GM19468 (cell line): ENCODE measurements around the gene OPHN1.
"Not testable (repeated sequence)": the region's sequence is repeated elsewhere in the genome, so short reads cannot be mapped to it uniquely, and the experiment has no call there.

ENCODE experiments used
- ATAC-seq: cut with Tn5 transposase; IDR thresholded peaks from one replicate; pipeline ENCODE4 v1.9.1; 2021; ENCODE audit warnings: mild to moderate bottlenecking, moderate library complexity, moderate number of reproducible peaks; ENCODE audit not compliant: unreplicated experiment; ENCODE audit errors: extremely low read depth

The OPHN1 gene

GRCh38 chrX:68369559-68369958, 63.7 kb downstream of the OPHN1 start:
- no peak for ATAC-seq

- no peak for ATAC-seq
These were observed 68.0 kb downstream of the OPHN1 start for GRCh38 chrX:68365341-68365740.

DNA sequence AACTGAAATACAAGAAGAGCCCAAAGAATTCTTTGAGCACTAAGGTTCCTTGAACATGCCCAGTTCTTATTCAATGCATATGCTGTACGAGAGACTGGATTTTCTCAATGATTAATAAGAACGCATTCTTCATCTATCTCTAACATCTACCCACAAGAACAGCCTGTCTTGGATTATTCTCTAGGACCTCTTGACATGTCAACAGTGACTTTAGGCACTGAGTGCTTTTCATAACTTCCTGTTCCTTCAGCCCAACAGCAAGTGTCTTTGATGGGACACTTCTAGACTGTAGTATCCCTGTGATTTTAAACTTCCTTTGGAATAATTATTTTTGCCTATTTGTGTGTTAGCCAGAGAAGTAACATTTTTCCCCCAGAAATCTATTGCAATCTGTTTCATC, 69.3 kb downstream of the OPHN1 start:
- no peak for ATAC-seq

DNA sequence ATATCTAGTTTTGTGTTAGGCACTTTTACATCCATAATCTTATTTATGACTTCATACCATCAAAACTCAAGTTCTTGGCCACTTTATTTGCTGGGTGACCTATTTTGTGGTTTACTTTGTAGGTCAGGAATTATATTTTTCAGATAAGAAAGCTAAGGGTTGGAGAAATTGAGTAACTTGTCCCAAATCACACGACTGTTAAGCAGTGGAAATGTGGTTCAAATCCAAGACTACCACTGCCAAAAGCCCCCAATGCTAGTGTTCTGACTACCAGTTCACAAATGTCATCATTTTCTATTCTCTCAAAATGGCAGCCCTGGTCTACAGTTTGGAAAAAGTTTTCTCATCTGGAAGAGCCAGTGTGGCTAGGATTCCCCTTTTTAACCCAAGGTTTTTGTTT, 74.6 kb downstream of the OPHN1 start:
- no peak for ATAC-seq

DNA sequence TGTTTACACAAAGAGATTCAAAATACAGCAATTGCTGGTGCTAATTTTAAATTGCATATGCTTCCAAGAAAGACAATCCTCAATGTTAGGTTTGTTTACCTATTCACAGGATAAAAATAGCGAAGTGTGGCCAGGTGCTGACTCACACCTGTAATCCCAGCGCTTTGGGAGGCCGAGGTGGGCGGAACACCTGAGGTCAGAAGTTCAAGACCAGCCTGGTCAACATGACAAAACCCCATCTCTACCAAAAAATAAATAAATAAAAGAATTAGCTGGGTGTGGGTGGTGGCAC, 77.7 kb downstream of the OPHN1 start:
- ATAC-seq, result no peak

GRCh38 chrX:68354879-68355628, 78.2 kb downstream of the OPHN1 start:
- no peak for ATAC-seq

- no peak for ATAC-seq
These were observed 88.3 kb downstream of the OPHN1 start for GRCh38 chrX:68345025-68345424.

GRCh38 chrX:68343551-68343950, 89.7 kb downstream of the OPHN1 start:
- no peak for ATAC-seq

- ATAC-seq, result no peak
These were observed 101.0 kb downstream of the OPHN1 start for GRCh38 chrX:68332201-68332731.

- ATAC-seq, result not testable (repeated sequence)
These were observed 106.5 kb downstream of the OPHN1 start for GRCh38 chrX:68326841-68327240.

- ATAC-seq, result no peak
These were observed 125.5 kb downstream of the OPHN1 start for GRCh38 chrX:68307769-68308168.

DNA sequence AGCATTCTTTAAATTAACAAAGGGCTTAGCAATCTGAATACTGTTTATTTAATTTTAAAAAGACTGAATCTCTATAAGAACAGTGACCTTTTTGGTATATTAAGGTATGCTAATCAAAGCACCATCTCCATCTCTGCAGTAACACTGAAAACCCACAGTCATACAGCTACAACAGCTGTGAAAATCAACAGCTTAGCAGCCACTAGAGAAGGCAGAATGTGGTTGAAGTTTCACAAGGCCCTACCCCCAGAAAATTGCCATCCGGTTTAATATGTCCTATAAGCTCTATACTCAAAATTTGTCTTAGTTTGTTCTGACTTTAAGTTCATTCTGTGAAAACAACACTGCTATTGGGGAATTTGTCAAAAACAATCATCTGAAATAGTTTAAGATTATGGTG, 128.7 kb downstream of the OPHN1 start:
- no peak for ATAC-seq

- ATAC-seq, result no peak
These were observed 133.4 kb downstream of the OPHN1 start for GRCh38 chrX:68299898-68300297.

DNA sequence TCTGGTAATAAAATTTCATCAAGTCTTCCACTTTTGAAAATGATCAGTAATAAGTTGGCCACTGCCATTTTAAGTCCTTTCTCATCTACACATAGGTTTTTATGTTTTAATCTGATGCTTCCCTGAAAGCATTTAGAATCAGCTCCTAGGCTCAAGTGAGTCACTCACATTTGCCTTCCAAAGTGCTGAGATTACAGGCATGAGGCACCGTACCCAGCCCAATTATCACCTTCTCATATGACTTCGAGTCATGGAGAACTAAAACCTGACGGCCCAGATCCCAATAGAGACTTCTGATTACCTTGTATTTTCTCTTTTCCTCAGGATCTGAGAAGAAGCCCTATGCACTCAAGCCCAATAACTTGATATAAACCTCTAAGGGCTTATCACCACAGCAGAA, 140.8 kb downstream of the OPHN1 start:
- no peak for ATAC-seq

DNA sequence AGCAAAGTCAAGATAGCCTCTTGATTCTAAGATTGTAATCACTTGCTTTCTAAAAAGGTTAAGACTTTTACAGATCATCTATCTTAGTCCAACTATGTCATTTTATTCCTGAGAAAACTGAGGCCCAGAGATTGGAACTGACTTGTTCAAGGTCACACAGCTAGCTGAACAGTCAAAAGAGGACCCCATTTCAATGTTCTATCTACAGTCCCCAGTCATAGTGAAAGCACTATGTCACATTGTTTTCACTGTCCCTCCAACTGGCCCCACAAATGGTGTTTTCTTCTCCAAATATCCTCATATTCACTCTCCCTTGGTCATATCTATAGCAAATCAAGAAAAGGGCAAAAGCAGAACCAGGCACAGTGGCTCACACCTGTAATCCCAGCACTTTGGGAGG, 145.2 kb downstream of the OPHN1 start:
- ATAC-seq, result no peak

DNA sequence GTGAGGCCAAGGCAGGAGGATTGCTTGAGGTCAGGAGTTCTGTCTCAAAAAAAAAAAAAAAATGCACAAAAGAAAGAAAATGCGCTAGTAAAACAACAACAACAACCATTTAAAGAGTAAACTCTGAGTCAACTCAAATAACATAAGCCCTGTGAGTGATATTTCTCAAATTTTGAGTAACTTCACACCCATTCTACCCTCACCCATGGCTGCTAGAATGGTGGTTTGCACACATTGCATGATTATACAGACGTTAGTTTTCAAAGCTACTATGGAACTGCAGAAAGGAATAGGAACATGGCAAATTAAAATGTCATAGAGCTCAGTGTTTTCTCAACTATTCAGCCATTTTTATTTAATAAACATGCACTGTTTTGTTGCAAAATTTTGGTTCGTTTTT, 145.9 kb downstream of the OPHN1 start:
- ATAC-seq, result no peak

DNA sequence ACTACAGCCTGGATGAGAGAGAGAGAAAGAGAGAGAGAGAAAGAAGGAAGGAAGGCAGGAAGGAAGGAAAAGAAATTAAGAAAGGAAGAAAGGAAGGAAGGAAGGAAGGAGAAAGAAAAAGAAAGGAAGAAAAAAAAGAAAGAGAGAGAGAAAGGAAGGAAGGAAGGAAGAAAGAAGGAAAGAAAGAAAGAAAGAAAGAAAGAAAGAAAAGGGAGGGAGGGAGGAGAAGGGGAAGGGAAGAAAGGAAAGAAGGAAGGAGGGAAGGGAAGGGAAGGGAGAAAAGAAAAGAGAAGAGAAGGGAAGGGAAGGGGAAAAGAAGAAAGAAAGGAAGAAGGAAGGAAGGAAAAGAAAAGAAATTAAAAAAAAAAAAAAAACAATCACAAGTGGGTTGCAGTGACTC, 146.3 kb downstream of the OPHN1 start:
- ATAC-seq, result no peak

DNA sequence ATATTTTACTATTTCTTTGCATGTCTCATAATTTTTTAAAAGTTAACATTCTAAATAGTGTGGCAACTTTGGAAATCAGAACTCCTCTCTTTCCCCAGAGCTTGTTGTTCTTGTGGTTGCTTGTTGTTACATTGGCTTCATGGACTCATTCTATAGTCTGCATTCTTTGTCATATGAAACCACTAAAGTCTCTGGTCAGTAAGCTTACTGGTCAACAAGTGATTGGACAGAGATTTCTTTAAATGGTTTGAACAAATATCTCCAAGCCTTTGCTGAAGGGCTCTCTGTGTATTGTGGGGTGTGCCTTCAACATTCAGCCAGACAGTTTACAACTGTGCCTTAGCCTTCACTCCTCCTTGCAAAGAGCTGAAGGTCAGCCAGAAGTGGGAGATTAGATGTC, 147.2 kb downstream of the OPHN1 start:
- ATAC-seq, result no peak

- no peak for ATAC-seq
These were observed 148.9 kb downstream of the OPHN1 start for GRCh38 chrX:68284281-68284904.

DNA sequence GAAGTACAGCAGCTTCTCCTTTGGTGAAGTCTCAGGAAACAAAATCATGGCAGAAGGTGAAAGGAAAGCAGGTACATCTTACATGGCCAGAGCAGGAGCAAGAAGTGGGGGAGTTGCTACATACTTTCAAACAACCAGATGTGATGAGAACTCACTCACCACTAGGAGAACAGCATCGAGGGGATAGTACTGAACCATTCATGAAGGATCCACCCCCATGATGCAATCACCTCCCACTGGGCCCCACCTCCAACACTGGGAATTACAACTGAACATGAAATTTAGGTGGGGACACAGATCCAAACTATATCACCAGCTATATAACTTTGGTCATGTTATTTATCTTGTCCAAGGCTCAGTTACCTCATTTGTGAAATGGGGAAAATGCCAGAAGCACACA, 159.4 kb downstream of the OPHN1 start:
- ATAC-seq, result no peak

DNA sequence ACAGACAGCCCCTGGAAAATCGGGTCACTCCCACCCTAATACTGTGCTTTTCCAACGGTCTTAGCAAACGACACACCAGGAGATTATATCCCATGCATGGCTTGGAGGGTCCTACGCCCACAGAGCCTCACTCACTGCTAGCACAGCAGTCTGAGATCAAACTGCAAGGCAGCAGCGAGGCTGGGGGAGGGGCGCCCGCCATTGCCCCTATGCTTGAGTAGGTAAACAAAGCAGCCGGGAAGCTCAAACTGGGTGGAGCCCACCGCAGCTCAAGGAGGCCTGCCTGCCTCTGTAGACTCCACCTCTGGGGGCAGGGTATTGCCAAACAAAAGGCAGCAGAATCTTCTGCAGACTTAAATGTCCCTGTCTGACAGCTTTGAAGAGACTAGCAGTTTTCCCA, 168.5 kb downstream of the OPHN1 start:
- not testable (repeated sequence) for ATAC-seq

DNA sequence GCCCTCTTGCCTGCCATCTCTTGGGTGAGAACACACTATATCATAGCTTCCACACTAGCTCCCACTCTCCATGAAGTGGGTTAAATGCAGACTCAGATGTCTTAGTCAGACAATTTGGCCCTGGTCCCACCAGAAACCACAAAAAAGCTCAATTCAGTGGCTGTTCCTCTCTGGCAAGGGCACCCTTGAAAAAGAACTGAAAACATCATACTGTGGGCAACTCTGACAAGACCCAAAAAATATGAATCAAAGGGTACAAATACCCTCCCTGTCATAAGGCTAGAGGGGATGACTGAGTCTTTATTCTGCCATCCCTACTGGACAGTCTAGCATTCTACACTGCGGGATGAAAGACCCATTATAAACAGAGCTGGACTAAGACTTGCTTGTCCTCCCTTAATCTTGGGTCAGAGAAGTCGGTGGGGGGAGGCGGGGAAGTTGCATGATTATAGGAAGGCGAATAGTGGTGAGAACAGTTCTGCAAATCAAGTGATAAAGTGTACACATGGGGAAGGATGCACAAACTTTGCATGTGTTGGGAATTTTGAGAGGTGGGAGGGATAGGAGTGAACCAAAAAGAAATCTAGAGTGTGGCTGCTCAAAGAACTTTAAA, 172.1 kb downstream of the OPHN1 start:
- ATAC-seq, result no peak
